MM.1S (cell line): ENCODE measurements around the gene HECW1.

ENCODE experiments used
- DNase-seq: peaks from one replicate; pipeline ENCODE4 v3.0.0-alpha.2; 2015
- H2AFZ ChIP-seq: fragments of 300-600 bp; sonication (generic); 2 replicates; pipeline ENCODE4 v1.6.0; 2016; ENCODE audit warnings: antibody characterized with exemption, low read length
- H3F3A ChIP-seq: fragments of 300-600 bp; sonication (generic); 2 replicates; pipeline ENCODE4 v1.6.1; 2016; ENCODE audit warnings: mild to moderate bottlenecking, antibody characterized with exemption, low read length, moderate library complexity, mixed read lengths; ENCODE audit not compliant: insufficient read depth
- H3K27ac ChIP-seq: fragments of 300-600 bp; sonication (generic); 2 replicates; pipeline ENCODE4 v1.5.1; 2016; ENCODE audit warnings: mild to moderate bottlenecking, low read length
- H3K27me3 ChIP-seq: fragments of 300-600 bp; sonication (generic); replicated peaks from 2 replicates; pipeline ENCODE4 v1.6.0; 2016; ENCODE audit warnings: low read length; ENCODE audit not compliant: insufficient read depth
- H3K36me3 ChIP-seq: fragments of 300-600 bp; sonication (generic); replicated peaks from 2 replicates; pipeline ENCODE4 v1.6.1; 2016; ENCODE audit warnings: mild to moderate bottlenecking, low read length, mixed read lengths; ENCODE audit not compliant: insufficient read depth
- H3K4me1 ChIP-seq: fragments of 300-600 bp; sonication (generic); 2 replicates; pipeline ENCODE4 v1.6.1; 2016; ENCODE audit warnings: low read length, mixed read lengths
- H3K4me2 ChIP-seq: fragments of 300-600 bp; sonication (generic); 2 replicates; pipeline ENCODE4 v1.6.0; 2016; ENCODE audit warnings: low read depth, low read length
- H3K4me3 ChIP-seq: fragments of 300-600 bp; sonication (generic); 2 replicates; pipeline ENCODE4 v1.5.1; 2016; ENCODE audit warnings: low read length, mixed read lengths
- H3K79me2 ChIP-seq: fragments of 300-600 bp; sonication (generic); 2 replicates; pipeline ENCODE4 v1.6.1; 2016; ENCODE audit warnings: mixed run types, low read length, mixed read lengths
- H3K9ac ChIP-seq: fragments of 300-600 bp; sonication (generic); 2 replicates; pipeline ENCODE4 v1.6.1; 2016; ENCODE audit warnings: low read length, mixed read lengths
- H3K9me2 ChIP-seq: fragments of 300-600 bp; sonication (generic); replicated peaks from 2 replicates; pipeline ENCODE4 v1.6.1; 2016; ENCODE audit warnings: mild to moderate bottlenecking, low read length, mixed read lengths; ENCODE audit not compliant: insufficient read depth
- H3K9me3 ChIP-seq: fragments of 300-600 bp; sonication (generic); replicated peaks from 2 replicates; pipeline ENCODE4 v1.6.1; 2016; ENCODE audit warnings: mild to moderate bottlenecking, low read length, mixed read lengths; ENCODE audit not compliant: insufficient read depth
- H4K20me1 ChIP-seq: fragments of 300-600 bp; sonication (generic); 2 replicates; pipeline ENCODE4 v1.6.1; 2016; ENCODE audit warnings: mild to moderate bottlenecking, low read length, moderate library complexity, mixed read lengths; ENCODE audit not compliant: insufficient read depth
- EZH2 ChIP-seq: fragments of 300-600 bp; sonication (generic); optimal IDR thresholded peaks from 2 replicates; pipeline ENCODE3; 2017; ENCODE audit warnings: low read depth, mild to moderate bottlenecking, antibody characterized with exemption, low read length, mixed read lengths
- EZH2phosphoT487 ChIP-seq: fragments of 300-600 bp; sonication (generic); IDR thresholded peaks from 2 replicates; pipeline ENCODE4 v1.6.1; 2018; ENCODE audit warnings: antibody characterized with exemption, low read length
- TF ChIP-seq, protein P1 (sequence below): fragments of 300-600 bp; sonication (generic); IDR thresholded peaks from 2 replicates; pipeline ENCODE4 v1.5.1; 2016; ENCODE audit warnings: antibody characterized with exemption, low read length, mixed read lengths

Gene HECW1

GRCh38 chr7:43394441-43395130 is 282.1 kb downstream of the HECW1 start:
- no peaks in the 10 kb centered on the region for H3K79me2 ChIP-seq
- peaks cover 7% of the 10 kb centered on the region; the same call in 1 of the 2 replicates for H3K4me1 ChIP-seq
- no peaks in the 10 kb centered on the region for H4K20me1 ChIP-seq
- no peaks in the 10 kb centered on the region for H3F3A ChIP-seq
- H3K9me2 ChIP-seq = no peaks in the 10 kb centered on the region
- no peaks in the 10 kb centered on the region for H3K27me3 ChIP-seq
- no peak overlapping the region for H2AFZ ChIP-seq
- no peak overlapping the region for H3K4me2 ChIP-seq
- no peak overlapping the region for H3K27ac ChIP-seq
- H3K4me3 ChIP-seq = no peak overlapping the region
- no peak overlapping the region for H3K9ac ChIP-seq
- no peak for DNase-seq
- H3K36me3 ChIP-seq = no peaks in the 10 kb centered on the region
- H3K9me3 ChIP-seq = no peaks in the 10 kb centered on the region
- TF ChIP-seq, protein P1, sequence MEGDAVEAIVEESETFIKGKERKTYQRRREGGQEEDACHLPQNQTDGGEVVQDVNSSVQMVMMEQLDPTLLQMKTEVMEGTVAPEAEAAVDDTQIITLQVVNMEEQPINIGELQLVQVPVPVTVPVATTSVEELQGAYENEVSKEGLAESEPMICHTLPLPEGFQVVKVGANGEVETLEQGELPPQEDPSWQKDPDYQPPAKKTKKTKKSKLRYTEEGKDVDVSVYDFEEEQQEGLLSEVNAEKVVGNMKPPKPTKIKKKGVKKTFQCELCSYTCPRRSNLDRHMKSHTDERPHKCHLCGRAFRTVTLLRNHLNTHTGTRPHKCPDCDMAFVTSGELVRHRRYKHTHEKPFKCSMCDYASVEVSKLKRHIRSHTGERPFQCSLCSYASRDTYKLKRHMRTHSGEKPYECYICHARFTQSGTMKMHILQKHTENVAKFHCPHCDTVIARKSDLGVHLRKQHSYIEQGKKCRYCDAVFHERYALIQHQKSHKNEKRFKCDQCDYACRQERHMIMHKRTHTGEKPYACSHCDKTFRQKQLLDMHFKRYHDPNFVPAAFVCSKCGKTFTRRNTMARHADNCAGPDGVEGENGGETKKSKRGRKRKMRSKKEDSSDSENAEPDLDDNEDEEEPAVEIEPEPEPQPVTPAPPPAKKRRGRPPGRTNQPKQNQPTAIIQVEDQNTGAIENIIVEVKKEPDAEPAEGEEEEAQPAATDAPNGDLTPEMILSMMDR = no peak
- TF ChIP-seq EZH2 = no peak
- TF ChIP-seq EZH2phosphoT487 = no peak

DNA sequence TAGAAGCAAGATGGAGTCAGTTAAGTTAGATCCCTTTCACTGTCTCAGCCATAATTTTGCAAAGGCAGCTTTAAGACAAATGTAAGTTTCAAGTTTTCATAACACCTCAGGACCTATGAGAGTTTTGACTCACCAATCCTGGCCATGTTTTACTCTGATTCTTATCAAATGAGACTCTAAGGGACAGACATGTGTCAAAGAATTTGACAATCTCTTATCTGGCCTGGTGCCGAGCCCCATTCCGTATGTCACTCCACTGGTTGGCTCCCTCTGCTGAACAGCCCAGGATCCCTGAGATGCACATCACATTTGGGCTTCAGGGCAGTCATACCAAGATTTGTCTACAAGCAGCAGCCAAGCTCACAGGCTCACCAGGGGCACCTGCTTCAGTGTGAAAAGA is 282.9 kb downstream of the HECW1 start:
- no peaks in the 10 kb centered on the region for H3K36me3 ChIP-seq
- H3K27ac ChIP-seq = no peak overlapping the region
- TF ChIP-seq, protein P1 = no peak
- TF ChIP-seq EZH2 = no peak
- no peak for TF ChIP-seq EZH2phosphoT487
- no peak overlapping the region for H3K9ac ChIP-seq
- no peaks in the 10 kb centered on the region for H3K79me2 ChIP-seq
- H4K20me1 ChIP-seq = no peaks in the 10 kb centered on the region
- no peaks in the 10 kb centered on the region for H3K27me3 ChIP-seq
- H2AFZ ChIP-seq = no peak overlapping the region
- no peak for DNase-seq
- no peaks in the 10 kb centered on the region for H3F3A ChIP-seq
- H3K9me2 ChIP-seq = no peaks in the 10 kb centered on the region
- no peak overlapping the region for H3K4me2 ChIP-seq
- peaks cover 7% of the 10 kb centered on the region; the same call in 1 of the 2 replicates for H3K4me1 ChIP-seq
- H3K9me3 ChIP-seq = no peaks in the 10 kb centered on the region
- H3K4me3 ChIP-seq = no peak overlapping the region

- no peak for DNase-seq
- H3K9me3 ChIP-seq = no peaks in the 10 kb centered on the region
- H3K36me3 ChIP-seq = no peaks in the 10 kb centered on the region
- no peak for TF ChIP-seq EZH2
- no peak for TF ChIP-seq EZH2phosphoT487
- TF ChIP-seq, protein P1 = no peak
- H3K79me2 ChIP-seq = no peaks in the 10 kb centered on the region
- no peaks in the 10 kb centered on the region for H3K9me2 ChIP-seq
- H3K27ac ChIP-seq = no peak overlapping the region
- H3K9ac ChIP-seq = no peak overlapping the region
- no peak overlapping the region for H2AFZ ChIP-seq
- H3K4me1 ChIP-seq = peaks cover 7% of the 10 kb centered on the region; the same call in 1 of the 2 replicates
- H3F3A ChIP-seq = no peaks in the 10 kb centered on the region
- no peaks in the 10 kb centered on the region for H3K27me3 ChIP-seq
- no peaks in the 10 kb centered on the region for H4K20me1 ChIP-seq
- H3K4me2 ChIP-seq = no peak overlapping the region
- H3K4me3 ChIP-seq = no peak overlapping the region
These were observed 283.8 kb downstream of the HECW1 start for GRCh38 chr7:43396187-43396740.
